ENCODE results near the gene TLE7.

DNA sequence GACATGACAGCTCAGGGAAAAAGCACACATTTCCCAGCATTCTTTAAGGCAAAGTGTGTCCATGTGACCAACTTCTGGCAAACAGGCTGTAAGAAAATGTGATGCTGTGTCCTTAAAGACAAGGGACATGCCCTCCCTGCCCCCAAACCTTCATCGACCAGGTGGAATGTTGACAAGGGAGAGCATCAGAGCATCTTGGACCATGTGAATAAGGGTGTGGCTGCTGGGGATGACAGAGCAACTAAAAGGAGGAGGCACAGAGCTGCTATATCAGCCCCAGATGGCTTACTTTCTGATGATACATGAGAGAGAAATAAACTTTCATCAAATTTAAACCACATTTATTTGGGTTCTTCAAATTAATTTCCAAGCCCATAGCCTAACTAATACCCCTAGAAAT is 22.4 kb upstream of the TLE7 start:
- TF ChIP-seq CTCF (IDR thresholded peaks at IDR 0.05): no peak
- TF ChIP-seq POLR2A (IDR thresholded peaks at IDR 0.05): no peak

All from uterus (tissue), 2 donors.